Mucosa of descending colon (tissue), 3 donors: ENCODE data around the gene CDKAL1. TPM values are rescaled to one million over a fixed set of nuclear protein-coding genes. Genes with fewer than 3 reads are reported as not detected.

Experiments
- ATAC-seq: fragments of 200-7000 bp; cut with Tn5 transposase; one replicate; pipeline ENCODE4 v1.9.1; 2020; ENCODE audit warnings: mild to moderate bottlenecking, moderate library complexity
- DNase-seq, 3 donors: peaks; one replicate each; pipeline ENCODE4 v3.0.0-alpha.2; 2020
- H3K36me3 ChIP-seq: fragments of 200-600 bp; one replicate; pipeline ENCODE4 v1.8.0; 2021; ENCODE audit warnings: low read depth, mild to moderate bottlenecking
- H3K4me1 ChIP-seq: fragments of 200-600 bp; one replicate; pipeline ENCODE4 v1.8.0; 2021; ENCODE audit warnings: low read depth, mild to moderate bottlenecking
- H3K4me3 ChIP-seq: fragments of 200-600 bp; one replicate; pipeline ENCODE4 v1.8.0; 2021; ENCODE audit warnings: mild to moderate bottlenecking
- H3K9me3 ChIP-seq: fragments of 200-600 bp; one replicate; pipeline ENCODE4 v1.8.0; 2021; ENCODE audit warnings: mild to moderate bottlenecking
- intact Hi-C, 2 donors: fragments of 100-400 bp; cut with DNase I in 1 of 2; cut with micrococcal nuclease in 1 of 2; formaldehyde crosslinking; loops; one replicate each; pipeline versions ENCODE4 v1.11.0 to v1.11.1; 2022; cut with DNase I, micrococcal nuclease
- total RNA-seq, 3 donors: library from RNA; stranded (reverse); fragmentation: NEBNext Ultra II Directional in 2 of 3; extraction: Animal tissue kit (Norgen Biotek cat#: 25700) in 2 of 3; gene quantifications; one replicate each; pipeline versions ENCODE4 v1.2.1 to v1.2.4, GENCODE V29; 2021 to 2023
- TF ChIP-seq, protein P1 (sequence below): fragments of 200-600 bp; IDR thresholded peaks from one replicate; pipeline ENCODE4 v1.8.0; 2022; ENCODE audit warnings: antibody characterized with exemption, mild to moderate bottlenecking
- donor health status: DM: no; HTN: no; CAD: no; lungs with moderate emphysema.
- donor health status: DM: no; HTN: no; CAD: no.
- donor health status: DM: no; HTN: yes; CAD: no.

The CDKAL1 gene
- total RNA-seq, 3 donors from 2014 or later = 13.4 to 15.5 (median 15.3) TPM

DNA sequence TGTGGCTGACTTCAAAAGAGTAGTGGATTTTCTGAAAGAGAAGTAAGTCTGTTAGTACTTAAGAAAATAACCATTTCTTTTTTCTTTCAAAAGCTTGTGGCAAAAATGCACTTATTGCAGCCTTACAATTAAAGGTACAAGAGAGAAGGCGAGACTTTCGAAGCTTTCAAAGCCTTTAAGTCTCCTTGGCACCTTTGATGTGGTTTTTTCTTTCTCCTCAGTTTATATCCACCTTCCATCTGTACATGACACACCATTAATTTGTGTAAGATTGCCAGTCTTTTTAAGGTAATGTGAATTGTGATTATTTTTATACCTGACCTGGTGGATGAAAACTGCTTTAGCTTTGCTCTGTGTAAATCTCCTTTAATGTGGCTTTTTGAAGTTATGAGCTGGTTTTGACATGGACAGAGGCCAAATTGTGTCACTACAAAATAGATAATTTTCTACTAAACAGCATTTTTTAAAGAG lies 466.1 kb downstream of the CDKAL1 start:
- Histone ChIP-seq H3K9me3 (no peaks in the 10 kb centered on the region), H3K36me3 (no peaks in the 10 kb centered on the region), H3K4me1 (no peaks in the 10 kb centered on the region), H3K4me3 (no peak overlapping the region)
- TF ChIP-seq, protein P1, sequence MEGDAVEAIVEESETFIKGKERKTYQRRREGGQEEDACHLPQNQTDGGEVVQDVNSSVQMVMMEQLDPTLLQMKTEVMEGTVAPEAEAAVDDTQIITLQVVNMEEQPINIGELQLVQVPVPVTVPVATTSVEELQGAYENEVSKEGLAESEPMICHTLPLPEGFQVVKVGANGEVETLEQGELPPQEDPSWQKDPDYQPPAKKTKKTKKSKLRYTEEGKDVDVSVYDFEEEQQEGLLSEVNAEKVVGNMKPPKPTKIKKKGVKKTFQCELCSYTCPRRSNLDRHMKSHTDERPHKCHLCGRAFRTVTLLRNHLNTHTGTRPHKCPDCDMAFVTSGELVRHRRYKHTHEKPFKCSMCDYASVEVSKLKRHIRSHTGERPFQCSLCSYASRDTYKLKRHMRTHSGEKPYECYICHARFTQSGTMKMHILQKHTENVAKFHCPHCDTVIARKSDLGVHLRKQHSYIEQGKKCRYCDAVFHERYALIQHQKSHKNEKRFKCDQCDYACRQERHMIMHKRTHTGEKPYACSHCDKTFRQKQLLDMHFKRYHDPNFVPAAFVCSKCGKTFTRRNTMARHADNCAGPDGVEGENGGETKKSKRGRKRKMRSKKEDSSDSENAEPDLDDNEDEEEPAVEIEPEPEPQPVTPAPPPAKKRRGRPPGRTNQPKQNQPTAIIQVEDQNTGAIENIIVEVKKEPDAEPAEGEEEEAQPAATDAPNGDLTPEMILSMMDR = no peak
- intact Hi-C loops = no loop called here
- no peak for DNase-seq
- ATAC-seq = no peak

DNA sequence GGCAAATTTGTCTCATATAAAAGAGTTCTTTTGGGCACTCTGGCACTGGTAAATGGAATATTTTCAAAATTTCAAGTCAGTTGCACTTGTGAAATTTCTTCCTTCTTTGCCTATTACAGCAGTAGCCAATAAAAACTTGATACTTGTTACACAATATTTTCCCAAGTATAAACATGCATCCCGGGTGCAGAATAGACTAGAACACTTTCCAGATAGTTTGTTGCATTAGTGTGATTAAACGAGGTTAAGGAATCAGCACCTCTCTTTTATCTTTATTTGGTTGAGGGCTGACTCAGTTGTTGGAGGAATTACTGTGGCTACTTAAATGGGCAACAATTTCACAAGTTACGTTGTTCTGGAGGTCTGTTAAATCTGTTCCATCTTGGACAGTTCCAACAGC lies 467.5 kb downstream of the CDKAL1 start:
- H3K36me3 ChIP-seq = no peaks in the 10 kb centered on the region
- H3K4me3 ChIP-seq = no peak overlapping the region
- DNase-seq (no peak), ATAC-seq (no peak)
- TF ChIP-seq, protein P1 = no peak
- no peaks in the 10 kb centered on the region for H3K4me1 ChIP-seq
- no peaks in the 10 kb centered on the region for H3K9me3 ChIP-seq
- intact Hi-C loops = no loop called here

DNA sequence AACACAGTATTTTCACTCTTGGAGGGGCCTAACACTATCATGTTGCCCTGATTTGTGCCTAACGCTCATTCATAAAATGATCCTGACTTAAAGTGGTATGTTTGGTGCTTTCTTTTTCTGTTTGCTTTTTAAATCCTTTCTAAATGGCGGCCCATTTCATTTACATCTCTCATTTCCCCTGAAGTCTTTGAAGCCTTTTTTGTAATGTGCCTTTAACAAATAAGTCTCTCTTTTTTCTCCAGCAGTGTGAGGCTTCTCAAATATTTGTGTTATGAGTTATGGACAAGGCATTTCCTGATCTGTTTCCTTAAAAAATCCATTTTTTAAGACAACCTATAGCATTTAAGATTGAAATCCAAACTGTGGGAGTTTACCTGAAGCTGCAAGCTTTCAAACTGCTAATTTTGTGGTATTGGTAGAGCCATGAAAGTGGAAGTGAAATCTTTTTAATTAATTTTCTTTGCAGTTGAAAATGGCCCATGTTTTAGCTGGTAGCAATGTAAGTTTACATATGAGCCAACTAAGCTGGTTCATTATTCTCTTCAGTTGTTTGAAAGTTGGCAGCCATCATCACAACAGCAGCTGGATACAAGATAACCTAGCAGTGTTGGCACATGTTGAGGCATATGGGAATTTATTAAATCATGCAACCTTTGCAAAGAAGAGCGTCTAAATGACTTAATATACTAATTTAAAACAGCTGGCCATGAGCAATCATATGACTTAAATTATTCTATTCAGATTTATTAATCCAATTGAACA lies 469.7 kb downstream of the CDKAL1 start:
- H3K4me1 ChIP-seq = no peaks in the 10 kb centered on the region
- no peak for DNase-seq
- ATAC-seq = no peak
- no peaks in the 10 kb centered on the region for H3K36me3 ChIP-seq
- TF ChIP-seq, protein P1 = no peak
- intact Hi-C loops = no loop called here
- H3K4me3 ChIP-seq = no peak overlapping the region
- H3K9me3 ChIP-seq = no peaks in the 10 kb centered on the region

- TF ChIP-seq, protein P1 = no peak
- intact Hi-C loops = no loop called here
- peak; percentile 95 for ATAC-seq
- Histone ChIP-seq H3K9me3 (no peaks in the 10 kb centered on the region), H3K4me3 (no peak overlapping the region), H3K36me3 (no peaks in the 10 kb centered on the region), H3K4me1 (no peaks in the 10 kb centered on the region)
- peak in 1 of 3 donors; percentile 23 for DNase-seq
Measured at GRCh38 chr6:21005816-21006570, 471.7 kb downstream of the CDKAL1 start.

DNA sequence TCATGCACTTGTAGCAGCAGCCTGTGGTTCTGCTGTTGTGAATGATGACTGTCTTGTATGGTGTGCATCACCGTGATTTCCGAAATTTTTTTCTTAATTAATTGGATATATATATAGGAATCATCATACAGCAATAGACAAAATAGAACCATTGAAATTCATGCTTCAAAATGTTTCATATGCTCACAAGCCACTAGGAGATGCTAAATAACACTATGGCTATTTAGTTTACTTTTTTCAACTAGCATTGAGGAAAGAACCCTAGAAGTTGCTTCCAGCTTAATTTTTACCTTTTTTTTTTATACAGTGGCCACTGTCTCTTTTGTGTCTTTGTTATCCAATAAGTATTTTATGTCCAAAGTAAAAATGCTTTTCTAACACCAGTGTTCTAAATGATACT lies 485.4 kb downstream of the CDKAL1 start:
- no peaks in the 10 kb centered on the region for H3K9me3 ChIP-seq
- ATAC-seq = no peak
- TF ChIP-seq, protein P1 = no peak

More for the DNA sequence above, 485.4 kb downstream of the CDKAL1 start:
- intact Hi-C loops = no loop called here
- Histone ChIP-seq H3K36me3 (no peaks in the 10 kb centered on the region), H3K4me1 (no peaks in the 10 kb centered on the region), H3K4me3 (no peak overlapping the region)
- DNase-seq = no peak
